ENCODE results near the gene GPSM3. TPM values are rescaled to one million over a fixed set of nuclear protein-coding genes. Genes with fewer than 3 reads are reported as not detected.

The GPSM3 gene
- total and polyA plus RNA-seq, 2 of the 13 experiments (the other 11 are each of a cell fraction or from before 2014, with no cell fraction given), result 0.18 to 6.2 TPM

GRCh38 chr6:32154514-32155161, 37.8 kb downstream of the GPSM3 start (continued):
- TF ChIP-seq ZBTB26 (CRISPR knock-in tag; IDR thresholded peaks at IDR 0.05; ENCODE audit: borderline replicate concordance), result peak; percentile 31; the same call in 1 of the 2 replicates
- TF ChIP-seq RFXAP (CRISPR knock-in tag; IDR thresholded peaks at IDR 0.05; ENCODE audit: borderline replicate concordance), result 0 out of 2 replicates have a peak, but pooled peaks have one; percentile 6
- TF ChIP-seq ZNF557 (CRISPR knock-in tag; IDR thresholded peaks at IDR 0.05), result no peak
- no peak for TF ChIP-seq KDM6A (CRISPR knock-in tag; IDR thresholded peaks at IDR 0.05; ENCODE audit: low read depth)
- no peak for TF ChIP-seq CC2D1A (CRISPR knock-in tag; IDR thresholded peaks at IDR 0.05)
- TF ChIP-seq ONECUT2 (CRISPR knock-in tag; IDR thresholded peaks at IDR 0.05), result peak; percentile 25; the same call in 1 of the 2 replicates
- TF ChIP-seq ZNF841 (CRISPR knock-in tag; IDR thresholded peaks at IDR 0.05; ENCODE audit: borderline replicate concordance), result no peak
- 0 out of 2 replicates have a peak, but pooled peaks have one; percentile 14 for TF ChIP-seq SOX13 (IDR thresholded peaks at IDR 0.05)
- TF ChIP-seq SOX13 (CRISPR knock-in tag; conservative IDR thresholded peaks at IDR 0.05 in 1 of 2, IDR thresholded peaks at IDR 0.05 in 1 of 2), result no peak; a peak in 1 of 4 replicates
- TF ChIP-seq KLF16 (CRISPR knock-in tag; IDR thresholded peaks at IDR 0.05), result no peak
- TF ChIP-seq MTA3 (CRISPR knock-in tag; IDR thresholded peaks at IDR 0.05), result no peak
- no peak for TF ChIP-seq ZNF546 (CRISPR knock-in tag; conservative IDR thresholded peaks at IDR 0.05)
- peak; percentile 32; the same call in 1 of the 2 replicates for TF ChIP-seq ZNF580 (CRISPR knock-in tag; IDR thresholded peaks at IDR 0.05; ENCODE audit: borderline replicate concordance, low read depth)
- no peak; the same call in 1 of the 2 replicates for TF ChIP-seq ZNF383 (CRISPR knock-in tag; IDR thresholded peaks at IDR 0.05; ENCODE audit: borderline replicate concordance)
- TF ChIP-seq ZNF260 (CRISPR knock-in tag; IDR thresholded peaks at IDR 0.05; ENCODE audit: borderline replicate concordance, low read depth), result no peak
- no peak for TF ChIP-seq ZNF382 (CRISPR knock-in tag; IDR thresholded peaks at IDR 0.05; ENCODE audit: borderline replicate concordance)
- TF ChIP-seq KLF15 (CRISPR knock-in tag; IDR thresholded peaks at IDR 0.05; ENCODE audit: borderline replicate concordance), result no peak
- TF ChIP-seq ZNF75D (CRISPR knock-in tag; IDR thresholded peaks at IDR 0.05; ENCODE audit: borderline replicate concordance), result no peak
- TF ChIP-seq ZNF776 (CRISPR knock-in tag; IDR thresholded peaks at IDR 0.05), result no peak
- no peak for TF ChIP-seq SETDB1 (CRISPR knock-in tag; IDR thresholded peaks at IDR 0.05; ENCODE audit: borderline replicate concordance)
- TF ChIP-seq KDM1A (CRISPR knock-in tag; IDR thresholded peaks at IDR 0.05), result no peak
- TF ChIP-seq ZNF800 (CRISPR knock-in tag; IDR thresholded peaks at IDR 0.05), result no peak
- TF ChIP-seq ZKSCAN5 (CRISPR knock-in tag; IDR thresholded peaks at IDR 0.05), result 0 out of 2 replicates have a peak, but pooled peaks have one; percentile 25
